ENCODE results near the gene FGFR2. TPM values are rescaled to one million over a fixed set of nuclear protein-coding genes. Genes with fewer than 3 reads are reported as not detected.

The FGFR2 gene
- total RNA-seq, 4 donors from 2014 or later = 8.4 to 16.5 (median 9.2) TPM

- Histone ChIP-seq H3K36me3 (no peaks in the 10 kb centered on the region), H3K4me1 (peaks cover 0 to 4% (median 0%) of the 10 kb centered on the region in 4 donors), H3K27me3 (no peaks in the 10 kb centered on the region), H3K4me3 (no peak overlapping the region), H3K9me3 (no peaks in the 10 kb centered on the region), H3K27ac (no peak overlapping the region)
- WGBS, 2 donors = 55 to 57% methylated on average over 16 of the region's 16 CpGs
- no peak for DNase-seq (ENCODE audit: low spot score in 2 of 2)
- TF ChIP-seq EP300 (IDR thresholded peaks at IDR 0.05) = no peak
- TF ChIP-seq POLR2A (IDR thresholded peaks at IDR 0.05) = no peak
- no peak for TF ChIP-seq CTCF (IDR thresholded peaks at IDR 0.05)
Measured at GRCh38 chr10:121500701-121501332, 97.4 kb downstream of the FGFR2 start.

GRCh38 chr10:121497513-121498470, 100.5 kb downstream of the FGFR2 start:
- Histone ChIP-seq H3K27me3 (no peaks in the 10 kb centered on the region), H3K4me1 (peaks cover 0 to 1% (median 0%) of the 10 kb centered on the region in 4 donors), H3K36me3 (no peaks in the 10 kb centered on the region), H3K4me3 (no peak overlapping the region), H3K9me3 (no peaks in the 10 kb centered on the region), H3K27ac (no peak overlapping the region)
- WGBS, 2 donors = 57 to 60% methylated on average over 14 of the region's 14 CpGs
- no peak for DNase-seq (ENCODE audit: low spot score in 2 of 2)
- TF ChIP-seq EP300 (IDR thresholded peaks at IDR 0.05) (no peak), POLR2A (IDR thresholded peaks at IDR 0.05) (no peak), CTCF (IDR thresholded peaks at IDR 0.05) (no peak)

GRCh38 chr10:121495719-121496118, 102.5 kb downstream of the FGFR2 start:
- no peak overlapping the region for H3K27ac ChIP-seq
- no peaks in the 10 kb centered on the region for H3K27me3 ChIP-seq
- H3K4me1 ChIP-seq = no peaks in the 10 kb centered on the region
- H3K4me3 ChIP-seq = no peak overlapping the region
- WGBS, 2 donors = 80 to 91% methylated on average over 9 of the region's 9 CpGs
- DNase-seq (ENCODE audit: low spot score in 2 of 2) = no peak
- H3K9me3 ChIP-seq = no peaks in the 10 kb centered on the region
- TF ChIP-seq CTCF (IDR thresholded peaks at IDR 0.05) (no peak), POLR2A (IDR thresholded peaks at IDR 0.05) (no peak)
- no peaks in the 10 kb centered on the region for H3K36me3 ChIP-seq

- no peaks in the 10 kb centered on the region for H3K4me1 ChIP-seq
- H3K27ac ChIP-seq = no peak overlapping the region
Measured at GRCh38 chr10:121494296-121494695, 103.9 kb downstream of the FGFR2 start.

GRCh38 chr10:121493521-121493920, 104.7 kb downstream of the FGFR2 start:
- TF ChIP-seq EP300 (IDR thresholded peaks at IDR 0.05) = no peak
- TF ChIP-seq POLR2A (IDR thresholded peaks at IDR 0.05) = no peak
- TF ChIP-seq CTCF (IDR thresholded peaks at IDR 0.05) = no peak
- H3K27ac ChIP-seq = no peak overlapping the region
- H3K4me3 ChIP-seq = no peak overlapping the region
- H3K27me3 ChIP-seq = no peaks in the 10 kb centered on the region
- no peaks in the 10 kb centered on the region for H3K4me1 ChIP-seq
- H3K36me3 ChIP-seq = no peaks in the 10 kb centered on the region
- WGBS, 2 donors = 54 to 66% methylated on average over 8 of the region's 8 CpGs
- no peaks in the 10 kb centered on the region for H3K9me3 ChIP-seq
- DNase-seq (ENCODE audit: low spot score in 2 of 2) = no peak

More at GRCh38 chr10:121494296-121494695, 103.9 kb downstream of the FGFR2 start:
- TF ChIP-seq EP300 (IDR thresholded peaks at IDR 0.05) (no peak), POLR2A (IDR thresholded peaks at IDR 0.05) (no peak)
- Histone ChIP-seq H3K9me3 (no peaks in the 10 kb centered on the region), H3K27me3 (no peaks in the 10 kb centered on the region), H3K4me3 (no peak overlapping the region), H3K36me3 (no peaks in the 10 kb centered on the region)
- no peak for DNase-seq (ENCODE audit: low spot score in 2 of 2)
- 61 to 79% methylated on average over 2 of the region's 2 CpGs for WGBS, 2 donors

Measured in tibial nerve (tissue), 4 donors.